A549 (cell line): ENCODE measurements around the gene PRR7. TPM values are rescaled to one million over a fixed set of nuclear protein-coding genes. Genes with fewer than 3 reads are reported as not detected.
A peak's percentile ranks its signal among the peaks of the same experiment; 100 is the strongest.

Source experiments
- ATAC-seq, 2 experiments: fragments of 200-7000 bp in 1 of 2; fragments of >200 bp in 1 of 2; cut with Nextera tagmentation in 1 of 2; cut with Tn5 transposase in 1 of 2; 3 replicates each; pipeline versions ENCODE4 v1.8.0 to v1.9.1; 2018 to 2020; ENCODE audit warnings: mild to moderate bottlenecking in 1 of 2, moderate library complexity in 1 of 2
- CTCF ChIA-PET: fragments of 300-600 bp; sonication (Branson Sonifier 250); formaldehyde crosslinking; extraction: SDS; loops from one replicate; lab custom pipeline; 2021; ENCODE audit warnings: antibody characterized with exemption, inconsistent platforms; lab: Yijun Ruan, JAX
- POLR2A ChIA-PET: fragments of 350-600 bp; formaldehyde crosslinking; extraction: SDS; loops from one replicate; lab custom pipeline; 2021; ENCODE audit warnings: antibody characterized with exemption, inconsistent platforms; lab: Yijun Ruan, JAX
- DNase-seq, 2 experiments: peaks; one replicate each; pipeline versions ENCODE4 v3.0.0 to v3.0.0-alpha.2; 2011 to 2016; ENCODE audit warnings: low read depth in 1 of 2, low spot score in 1 of 2
- FAIRE-seq: peaks from 2 replicates; lab custom pipeline; 2011; peaks lifted over from hg19 to GRCh38; lab: Jason Lieb, UNC
- H3K27ac ChIP-seq, 2 experiments: fragments of >200 bp; sonication (Bioruptor Twin); formaldehyde crosslinking; 3 replicates each; pipeline ENCODE4 v1.5.1; 2016 to 2017
- H3K4me1 ChIP-seq: fragments of >200 bp; sonication (Bioruptor Twin); formaldehyde crosslinking; 3 replicates; pipeline ENCODE4 v1.6.1; 2016
- H3K4me2 ChIP-seq: fragments of >200 bp; sonication (Bioruptor Twin); formaldehyde crosslinking; 3 replicates; pipeline ENCODE4 v1.6.1; 2016
- H3K4me3 ChIP-seq: fragments of >200 bp; sonication (Bioruptor Twin); formaldehyde crosslinking; 3 replicates; pipeline ENCODE4 v1.5.1; 2016
- H3K9me3 ChIP-seq: fragments of >200 bp; sonication (Bioruptor Twin); formaldehyde crosslinking; 3 replicates; pipeline ENCODE4 v1.6.1; 2016
- CBX2 ChIP-seq: fragments of 200-600 bp; sonication (generic); IDR thresholded peaks from 2 replicates; pipeline ENCODE4 v1.6.1; 2016; ENCODE audit warnings: low read depth, mild to moderate bottlenecking, borderline replicate concordance
- CEBPB ChIP-seq, 2 experiments: fragments of >200 bp in 1 of 2; sonication (Bioruptor Twin) in 1 of 2; formaldehyde crosslinking in 1 of 2; IDR thresholded peaks; 2 replicates each; pipeline ENCODE4 v1.6.1; 2012 to 2016
- EHMT2 ChIP-seq: fragments of 200-600 bp; sonication (generic); IDR thresholded peaks from 2 replicates; pipeline ENCODE4 v1.6.1; 2016; ENCODE audit warnings: antibody characterized with exemption, low read depth, mild to moderate bottlenecking, moderate library complexity
- EP300 ChIP-seq, 2 experiments: fragments of >200 bp; sonication (Bioruptor Twin); formaldehyde crosslinking; IDR thresholded peaks; 2 replicates in 1 of 2; 3 replicates in 1 of 2; pipeline ENCODE4 v1.6.1; 2016 to 2017
- ESRRA ChIP-seq: fragments of 150-350 bp; IDR thresholded peaks from 2 replicates; pipeline ENCODE4 v1.6.1; 2014; ENCODE audit warnings: mild to moderate bottlenecking, low read length, borderline replicate concordance
- HDAC2 ChIP-seq: fragments of 200-600 bp; sonication (generic); IDR thresholded peaks from 2 replicates; pipeline ENCODE4 v1.6.1; 2016
- HOXB13 ChIP-seq: fragments of 250-450 bp; sonication (Bioruptor Pico); IDR thresholded peaks from 2 replicates; pipeline ENCODE4 v1.5.0; 2020; ENCODE audit warnings: low read depth, mild to moderate bottlenecking, moderate library complexity
- JUNB ChIP-seq: fragments of >200 bp; sonication (Bioruptor Twin); formaldehyde crosslinking; IDR thresholded peaks from 2 replicates; pipeline ENCODE4 v1.6.1; 2016
- MAZ ChIP-seq: fragments of 150-350 bp; IDR thresholded peaks from 2 replicates; pipeline ENCODE4 v1.6.1; 2014; ENCODE audit warnings: antibody characterized with exemption, low read depth, low read length, borderline replicate concordance
- POLR2A ChIP-seq: IDR thresholded peaks from 2 replicates; pipeline ENCODE4 v1.6.1; 2012; ENCODE audit warnings: mild to moderate bottlenecking, low read length
- RCOR1 ChIP-seq: fragments of 150-350 bp; IDR thresholded peaks from 2 replicates; pipeline ENCODE4 v1.6.1; 2014; ENCODE audit warnings: antibody characterized with exemption, low read length, low read depth
- ZNF302 ChIP-seq: fragments of 250-450 bp; sonication (Bioruptor Pico); IDR thresholded peaks from 2 replicates; pipeline ENCODE4 v1.9.0; 2021; ENCODE audit warnings: inconsistent platforms, mild to moderate bottlenecking, moderate library complexity
- ZSCAN20 ChIP-seq: fragments of 250-450 bp; sonication (Bioruptor Pico); IDR thresholded peaks from 2 replicates; pipeline ENCODE4 v1.8.0; 2022; ENCODE audit warnings: mild to moderate bottlenecking, moderate library complexity
- WGBS: methylation state at CpG from one replicate; pipeline ENCODE4 v1.1.6; 2017; ENCODE audit errors: missing lambda C conversion rate; 5-methylcytosine and 5-hydroxymethylcytosine counted together
- polyA plus RNA-seq, 4 experiments: library from polyadenylated mRNA; depleted of rRNA in 3 of 4; stranded (reverse); fragments of >200 nt; fragmentation: RNase III in 1 of 4; extraction: RNeasy Plus Mini Kit Qiagen cat#74134 plus additional on column Dnase treatment in 1 of 4; gene quantifications; 2 replicates in 3 of 4; 3 replicates in 1 of 4; pipeline ENCODE4 v1.2.3, GENCODE V29; 2011 to 2017
- TF ChIP-seq, protein P1 (sequence below): fragments of 250-450 bp; sonication (Bioruptor Pico); IDR thresholded peaks from 2 replicates; pipeline ENCODE4 v1.5.0; 2021; ENCODE audit warnings: mild to moderate bottlenecking, moderate library complexity, borderline replicate concordance
- TF ChIP-seq, protein P2 (sequence below): fragments of 150-350 bp; IDR thresholded peaks from 2 replicates; pipeline ENCODE4 v1.6.1; 2014; ENCODE audit warnings: low read depth, mild to moderate bottlenecking, low read length
- TF ChIP-seq, protein P3 (sequence below): IDR thresholded peaks from 2 replicates; pipeline ENCODE4 v1.6.1; 2012
- TF ChIP-seq, protein P4 (sequence below): fragments of 450-650 bp; IDR thresholded peaks from 2 replicates; pipeline ENCODE4 v1.6.1; 2014; ENCODE audit warnings: antibody characterized with exemption
- TF ChIP-seq, protein P5 (sequence below): fragments of >200 bp; sonication (Bioruptor Twin); formaldehyde crosslinking; IDR thresholded peaks from 2 replicates; pipeline ENCODE4 v1.6.1; 2016
- TF ChIP-seq, protein P6 (sequence below): IDR thresholded peaks from 2 replicates; pipeline ENCODE4 v1.6.1; 2012
- TF ChIP-seq, protein P7 (sequence below): fragments of 250-450 bp; sonication (Bioruptor Pico); IDR thresholded peaks from 2 replicates; pipeline ENCODE4 v1.5.0; 2020; ENCODE audit warnings: low read depth, mild to moderate bottlenecking, moderate library complexity

PRR7 gene
- polyA plus RNA-seq, 2 of the 4 experiments (the other 2 are of a cell fraction), result 2.2 to 11.0 TPM

DNA sequence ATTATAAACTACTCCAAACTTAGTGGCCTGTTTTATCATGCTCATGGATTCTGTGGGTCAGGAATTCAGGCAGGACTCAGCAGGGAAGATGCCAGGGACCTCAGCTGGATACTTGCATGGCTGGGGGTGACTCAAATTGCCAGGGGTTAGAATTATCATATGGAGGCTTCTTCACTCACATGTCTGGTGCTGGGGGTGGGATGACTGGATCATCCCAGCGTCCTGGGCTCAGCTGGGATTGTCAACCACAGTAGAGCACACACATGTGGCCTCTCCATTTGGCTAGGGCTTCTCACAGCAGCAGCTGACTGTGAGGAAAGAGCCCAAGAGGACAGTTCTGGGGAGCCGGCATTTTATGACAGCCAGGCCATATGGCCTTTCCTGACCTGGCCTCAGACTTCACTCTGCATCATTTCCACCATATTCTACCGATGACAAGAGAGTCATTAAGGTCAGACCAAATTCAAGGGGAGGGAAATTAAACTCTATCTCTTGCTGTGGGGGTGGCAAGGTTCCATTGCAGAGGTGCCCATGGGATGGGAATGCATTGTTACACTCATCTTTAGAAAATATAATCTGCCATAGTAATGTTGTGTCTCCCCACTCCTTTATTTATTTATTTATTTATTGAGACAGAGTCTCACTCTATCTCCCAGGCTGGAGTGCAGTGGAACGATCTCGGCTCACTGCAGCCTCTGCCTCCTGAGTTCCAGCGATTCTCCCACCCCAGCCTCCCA lies 25.4 kb upstream of the PRR7 start:
- CTCF ChIA-PET, result interaction anchor here (1.0 to 36.0 kb wide), 5 partner anchors 9 to 31 kb away, joined by 3 to 871 read pairs (median 19); partner anchors contain the start of gene PRR7
- DNase-seq, result no peak
- Histone ChIP-seq H3K9me3 (no peaks in the 10 kb centered on the region), H3K4me3 (no peak overlapping the region), H3K4me1 (peaks cover 6% of the 10 kb centered on the region), H3K4me2 (no peak overlapping the region), H3K27ac (no peak overlapping the region)
- TF ChIP-seq ESRRA (no peak), CEBPB (IDR thresholded peaks at IDR 0.05) (no peak), EP300 (IDR thresholded peaks at IDR 0.05) (no peak), HOXB13 (no peak), HDAC2 (no peak), CBX2 (no peak), MAZ (no peak), JUNB (no peak), ZSCAN20 (CRISPR knock-in tag) (no peak), EHMT2 (no peak), RCOR1 (no peak)
- TF ChIP-seq, protein P1, sequence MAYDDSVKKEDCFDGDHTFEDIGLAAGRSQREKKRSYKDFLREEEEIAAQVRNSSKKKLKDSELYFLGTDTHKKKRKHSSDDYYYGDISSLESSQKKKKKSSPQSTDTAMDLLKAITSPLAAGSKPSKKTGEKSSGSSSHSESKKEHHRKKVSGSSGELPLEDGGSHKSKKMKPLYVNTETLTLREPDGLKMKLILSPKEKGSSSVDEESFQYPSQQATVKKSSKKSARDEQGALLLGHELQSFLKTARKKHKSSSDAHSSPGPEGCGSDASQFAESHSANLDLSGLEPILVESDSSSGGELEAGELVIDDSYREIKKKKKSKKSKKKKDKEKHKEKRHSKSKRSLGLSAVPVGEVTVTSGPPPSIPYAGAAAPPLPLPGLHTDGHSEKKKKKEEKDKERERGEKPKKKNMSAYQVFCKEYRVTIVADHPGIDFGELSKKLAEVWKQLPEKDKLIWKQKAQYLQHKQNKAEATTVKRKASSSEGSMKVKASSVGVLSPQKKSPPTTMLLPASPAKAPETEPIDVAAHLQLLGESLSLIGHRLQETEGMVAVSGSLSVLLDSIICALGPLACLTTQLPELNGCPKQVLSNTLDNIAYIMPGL (CRISPR knock-in tag), result no peak
- TF ChIP-seq, protein P2, sequence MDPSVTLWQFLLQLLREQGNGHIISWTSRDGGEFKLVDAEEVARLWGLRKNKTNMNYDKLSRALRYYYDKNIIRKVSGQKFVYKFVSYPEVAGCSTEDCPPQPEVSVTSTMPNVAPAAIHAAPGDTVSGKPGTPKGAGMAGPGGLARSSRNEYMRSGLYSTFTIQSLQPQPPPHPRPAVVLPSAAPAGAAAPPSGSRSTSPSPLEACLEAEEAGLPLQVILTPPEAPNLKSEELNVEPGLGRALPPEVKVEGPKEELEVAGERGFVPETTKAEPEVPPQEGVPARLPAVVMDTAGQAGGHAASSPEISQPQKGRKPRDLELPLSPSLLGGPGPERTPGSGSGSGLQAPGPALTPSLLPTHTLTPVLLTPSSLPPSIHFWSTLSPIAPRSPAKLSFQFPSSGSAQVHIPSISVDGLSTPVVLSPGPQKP, result no peak
- TF ChIP-seq, protein P3, sequence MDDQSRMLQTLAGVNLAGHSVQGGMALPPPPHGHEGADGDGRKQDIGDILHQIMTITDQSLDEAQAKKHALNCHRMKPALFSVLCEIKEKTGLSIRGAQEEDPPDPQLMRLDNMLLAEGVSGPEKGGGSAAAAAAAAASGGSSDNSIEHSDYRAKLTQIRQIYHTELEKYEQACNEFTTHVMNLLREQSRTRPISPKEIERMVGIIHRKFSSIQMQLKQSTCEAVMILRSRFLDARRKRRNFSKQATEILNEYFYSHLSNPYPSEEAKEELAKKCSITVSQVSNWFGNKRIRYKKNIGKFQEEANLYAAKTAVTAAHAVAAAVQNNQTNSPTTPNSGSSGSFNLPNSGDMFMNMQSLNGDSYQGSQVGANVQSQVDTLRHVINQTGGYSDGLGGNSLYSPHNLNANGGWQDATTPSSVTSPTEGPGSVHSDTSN, result no peak
- TF ChIP-seq, protein P4, sequence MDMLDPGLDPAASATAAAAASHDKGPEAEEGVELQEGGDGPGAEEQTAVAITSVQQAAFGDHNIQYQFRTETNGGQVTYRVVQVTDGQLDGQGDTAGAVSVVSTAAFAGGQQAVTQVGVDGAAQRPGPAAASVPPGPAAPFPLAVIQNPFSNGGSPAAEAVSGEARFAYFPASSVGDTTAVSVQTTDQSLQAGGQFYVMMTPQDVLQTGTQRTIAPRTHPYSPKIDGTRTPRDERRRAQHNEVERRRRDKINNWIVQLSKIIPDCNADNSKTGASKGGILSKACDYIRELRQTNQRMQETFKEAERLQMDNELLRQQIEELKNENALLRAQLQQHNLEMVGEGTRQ, result no peak
- TF ChIP-seq, protein P5, sequence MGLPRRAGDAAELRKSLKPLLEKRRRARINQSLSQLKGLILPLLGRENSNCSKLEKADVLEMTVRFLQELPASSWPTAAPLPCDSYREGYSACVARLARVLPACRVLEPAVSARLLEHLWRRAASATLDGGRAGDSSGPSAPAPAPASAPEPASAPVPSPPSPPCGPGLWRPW, result no peak
- TF ChIP-seq, protein P6, sequence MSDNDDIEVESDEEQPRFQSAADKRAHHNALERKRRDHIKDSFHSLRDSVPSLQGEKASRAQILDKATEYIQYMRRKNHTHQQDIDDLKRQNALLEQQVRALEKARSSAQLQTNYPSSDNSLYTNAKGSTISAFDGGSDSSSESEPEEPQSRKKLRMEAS, result no peak
- TF ChIP-seq, protein P7, sequence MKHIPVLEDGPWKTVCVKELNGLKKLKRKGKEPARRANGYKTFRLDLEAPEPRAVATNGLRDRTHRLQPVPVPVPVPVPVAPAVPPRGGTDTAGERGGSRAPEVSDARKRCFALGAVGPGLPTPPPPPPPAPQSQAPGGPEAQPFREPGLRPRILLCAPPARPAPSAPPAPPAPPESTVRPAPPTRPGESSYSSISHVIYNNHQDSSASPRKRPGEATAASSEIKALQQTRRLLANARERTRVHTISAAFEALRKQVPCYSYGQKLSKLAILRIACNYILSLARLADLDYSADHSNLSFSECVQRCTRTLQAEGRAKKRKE (CRISPR knock-in tag), result no peak
- no peak for ATAC-seq
- POLR2A ChIA-PET, result no interaction called here
- 70% methylated on average over 6 of the region's 6 CpGs for WGBS
- FAIRE-seq, result no peak

DNA sequence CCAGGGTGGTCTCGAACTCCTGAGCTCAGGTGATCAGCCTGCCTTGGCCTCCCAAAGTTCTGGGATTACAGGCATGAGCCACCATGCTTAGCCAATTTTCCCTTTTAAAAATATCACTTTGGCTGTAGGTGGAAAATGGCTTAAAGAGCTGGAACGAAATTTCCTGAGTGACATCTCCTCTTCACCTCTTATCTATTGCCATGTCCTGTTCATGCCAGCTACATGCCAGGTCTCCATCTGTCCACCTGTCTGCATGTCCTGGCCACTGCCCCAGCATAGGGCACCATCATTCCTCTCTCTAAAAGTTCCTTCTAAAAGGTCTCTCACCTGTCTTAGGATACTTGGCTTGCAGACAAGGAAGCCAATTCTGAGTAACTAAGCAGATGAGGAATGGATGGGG lies 22.9 kb upstream of the PRR7 start:
- 57% methylated on average over 2 of the region's 2 CpGs for WGBS
- Histone ChIP-seq H3K27ac (no peak overlapping the region), H3K4me2 (no peak overlapping the region), H3K4me3 (no peak overlapping the region), H3K4me1 (peaks cover 17% of the 10 kb centered on the region), H3K9me3 (no peaks in the 10 kb centered on the region)
- ATAC-seq, result no peak
- no peak for DNase-seq
- ChIA-PET CTCF (interaction anchor here (0.9 to 36.0 kb wide), 10 partner anchors 9 to 114 kb away, joined by 3 to 871 read pairs (median 6); partner anchors contain the start of gene PRR7), POLR2A (no interaction called here)
- TF ChIP-seq ZNF302 (CRISPR knock-in tag) (no peak), POLR2A (0 out of 2 replicates have a peak, but pooled peaks have one; percentile 12)
- FAIRE-seq, result no peak
